SU-DHL-6 (cell line): Measurements from ENCODE around the gene C2orf81.

ENCODE experiments used
- H2AFZ ChIP-seq: fragments of 200-600 bp; sonication (generic); 2 replicates; pipeline ENCODE4 v1.6.1; 2014; ENCODE audit warnings: low read depth, mild to moderate bottlenecking, moderate library complexity, mixed read lengths, antibody characterized with exemption, low read length; ENCODE audit not compliant: severe bottlenecking
- H3F3A ChIP-seq: fragments of 200-600 bp; shearing (Covaris generic); 2 replicates; pipeline ENCODE4 v1.6.0; 2016; ENCODE audit warnings: antibody characterized with exemption, mild to moderate bottlenecking; ENCODE audit not compliant: insufficient read depth
- H3K27ac ChIP-seq: fragments of 200-600 bp; sonication (generic); 2 replicates; pipeline ENCODE4 v1.5.1; 2016; ENCODE audit warnings: low read depth, mild to moderate bottlenecking, low read length, moderate library complexity, mixed read lengths
- H3K27me3 ChIP-seq: fragments of 200-600 bp; sonication (generic), shearing (Covaris generic); 2 replicates; pipeline ENCODE4 v1.6.0; 2014; ENCODE audit warnings: mild to moderate bottlenecking, low read length
- H3K36me3 ChIP-seq: fragments of 200-600 bp; sonication (generic); 2 replicates; pipeline ENCODE4 v1.6.1; 2014; ENCODE audit warnings: mild to moderate bottlenecking, low read length, mixed read lengths
- H3K4me2 ChIP-seq: fragments of 300-600, 200-600 bp; shearing (Covaris generic), sonication (generic); 2 replicates; pipeline ENCODE4 v1.6.0; 2014; ENCODE audit warnings: low read length, low read depth, mild to moderate bottlenecking; ENCODE audit not compliant: poor library complexity, severe bottlenecking
- H3K4me3 ChIP-seq: fragments of 200-600 bp; sonication (generic); 2 replicates; pipeline ENCODE4 v1.5.1; 2014; ENCODE audit warnings: antibody characterized with exemption, low read length, mild to moderate bottlenecking, mixed read lengths; ENCODE audit not compliant: insufficient read depth, poor library complexity, severe bottlenecking
- H3K79me2 ChIP-seq: fragments of 200-600 bp; sonication (generic); 2 replicates; pipeline ENCODE4 v1.6.1; 2014; ENCODE audit warnings: mild to moderate bottlenecking, low read length, moderate library complexity; ENCODE audit not compliant: insufficient read depth
- H3K9ac ChIP-seq: fragments of 200-600 bp; sonication (generic); 2 replicates; pipeline ENCODE4 v1.7.0; 2014; ENCODE audit warnings: mild to moderate bottlenecking, low read length
- H3K9me2 ChIP-seq: fragments of 200-600 bp; sonication (generic); replicated peaks from 2 replicates; pipeline ENCODE4 v1.6.1; 2014; ENCODE audit warnings: low read length; ENCODE audit not compliant: insufficient read depth
- H3K9me3 ChIP-seq: fragments of 200-600 bp; sonication (generic); 2 replicates; pipeline ENCODE4 v1.6.1; 2014; ENCODE audit warnings: low read length, mixed read lengths; ENCODE audit not compliant: insufficient read depth
- H4K20me1 ChIP-seq: fragments of 200-600 bp; sonication (generic); 2 replicates; pipeline ENCODE4 v1.6.1; 2014; ENCODE audit warnings: low read depth, mild to moderate bottlenecking, antibody characterized with exemption, low read length, moderate library complexity, mixed read lengths
- EZH2phosphoT487 ChIP-seq: fragments of 200-600 bp; sonication (generic), shearing (Covaris generic); conservative IDR thresholded peaks from 2 replicates; pipeline ENCODE4 v1.6.1; 2018; ENCODE audit warnings: mild to moderate bottlenecking, antibody characterized with exemption, low read length, moderate library complexity, mixed read lengths
- TF ChIP-seq, protein P1 (sequence below): fragments of 200-600 bp; sonication (generic); IDR thresholded peaks from one replicate; pipeline ENCODE4 v1.5.1; 2017; ENCODE audit warnings: antibody characterized with exemption, mild to moderate bottlenecking, low read length, moderate library complexity; ENCODE audit not compliant: insufficient read depth, poor library complexity, severe bottlenecking

C2orf81 gene

GRCh38 chr2:74439803-74440377 lies 18.5 kb upstream of the C2orf81 start:
- Histone ChIP-seq H3K9me3 (no peaks in the 10 kb centered on the region), H3K4me2 (no peak overlapping the region), H3K79me2 (no peaks in the 10 kb centered on the region), H2AFZ (no peak overlapping the region), H3K36me3 (no peaks in the 10 kb centered on the region), H3F3A (no peaks in the 10 kb centered on the region), H4K20me1 (no peaks in the 10 kb centered on the region), H3K9me2 (no peaks in the 10 kb centered on the region), H3K9ac (no peak overlapping the region), H3K27ac (no peak overlapping the region), H3K27me3 (no peaks in the 10 kb centered on the region), H3K4me3 (no peak overlapping the region)
- no peak for TF ChIP-seq EZH2phosphoT487
- TF ChIP-seq, protein P1, sequence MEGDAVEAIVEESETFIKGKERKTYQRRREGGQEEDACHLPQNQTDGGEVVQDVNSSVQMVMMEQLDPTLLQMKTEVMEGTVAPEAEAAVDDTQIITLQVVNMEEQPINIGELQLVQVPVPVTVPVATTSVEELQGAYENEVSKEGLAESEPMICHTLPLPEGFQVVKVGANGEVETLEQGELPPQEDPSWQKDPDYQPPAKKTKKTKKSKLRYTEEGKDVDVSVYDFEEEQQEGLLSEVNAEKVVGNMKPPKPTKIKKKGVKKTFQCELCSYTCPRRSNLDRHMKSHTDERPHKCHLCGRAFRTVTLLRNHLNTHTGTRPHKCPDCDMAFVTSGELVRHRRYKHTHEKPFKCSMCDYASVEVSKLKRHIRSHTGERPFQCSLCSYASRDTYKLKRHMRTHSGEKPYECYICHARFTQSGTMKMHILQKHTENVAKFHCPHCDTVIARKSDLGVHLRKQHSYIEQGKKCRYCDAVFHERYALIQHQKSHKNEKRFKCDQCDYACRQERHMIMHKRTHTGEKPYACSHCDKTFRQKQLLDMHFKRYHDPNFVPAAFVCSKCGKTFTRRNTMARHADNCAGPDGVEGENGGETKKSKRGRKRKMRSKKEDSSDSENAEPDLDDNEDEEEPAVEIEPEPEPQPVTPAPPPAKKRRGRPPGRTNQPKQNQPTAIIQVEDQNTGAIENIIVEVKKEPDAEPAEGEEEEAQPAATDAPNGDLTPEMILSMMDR = no peak

GRCh38 chr2:74439373-74439772 lies 18.0 kb upstream of the C2orf81 start:
- H3K4me3 ChIP-seq = no peak overlapping the region
- no peaks in the 10 kb centered on the region for H3K79me2 ChIP-seq
- TF ChIP-seq, protein P1 = no peak
- no peak for TF ChIP-seq EZH2phosphoT487
- H3K9me2 ChIP-seq = no peaks in the 10 kb centered on the region
- H4K20me1 ChIP-seq = no peaks in the 10 kb centered on the region
- H3K9me3 ChIP-seq = no peaks in the 10 kb centered on the region
- no peaks in the 10 kb centered on the region for H3F3A ChIP-seq
- no peak overlapping the region for H3K9ac ChIP-seq
- no peak overlapping the region for H3K27ac ChIP-seq
- H2AFZ ChIP-seq = no peak overlapping the region
- H3K4me2 ChIP-seq = no peak overlapping the region
- no peaks in the 10 kb centered on the region for H3K36me3 ChIP-seq
- H3K27me3 ChIP-seq = no peaks in the 10 kb centered on the region

GRCh38 chr2:74438248-74438647 lies 16.8 kb upstream of the C2orf81 start:
- Histone ChIP-seq H3F3A (no peaks in the 10 kb centered on the region), H3K27me3 (no peaks in the 10 kb centered on the region), H3K9ac (no peak overlapping the region), H3K4me3 (no peak overlapping the region), H4K20me1 (no peaks in the 10 kb centered on the region), H3K36me3 (no peaks in the 10 kb centered on the region), H3K9me2 (no peaks in the 10 kb centered on the region), H3K79me2 (no peaks in the 10 kb centered on the region), H3K27ac (no peak overlapping the region), H2AFZ (no peak overlapping the region), H3K4me2 (no peak overlapping the region), H3K9me3 (no peaks in the 10 kb centered on the region)
- TF ChIP-seq, protein P1 = no peak
- TF ChIP-seq EZH2phosphoT487 = no peak
